ENCODE results near the gene TCF7L2.

The TCF7L2 gene

GRCh38 chr10:112954974-112955581 is 5.0 kb downstream of the TCF7L2 start:
- Histone ChIP-seq H3K27me3 (ENCODE audit: insufficient read depth, low read length) (no peaks in the 10 kb centered on the region), H4K8ac (ENCODE audit: low read depth, low read length) (no peak overlapping the region), H3K4ac (ENCODE audit: low read depth, low read length) (no peak overlapping the region), H3K9me3 (ENCODE audit: insufficient read depth, low read depth, low read length) (no peaks in the 10 kb centered on the region), H2AFZ (ENCODE audit: insufficient read depth, low read length, poor library complexity) (no peak overlapping the region), H2BK12ac (ENCODE audit: low read length) (no peak overlapping the region), H3K18ac (ENCODE audit: low read length) (no peak overlapping the region), H3K79me2 (ENCODE audit: control insufficient read depth, insufficient read depth, low read length, poor library complexity) (peaks cover 39% of the 10 kb centered on the region), H3K23ac (ENCODE audit: low read length) (no peak overlapping the region), H3K9ac (ENCODE audit: low read length) (no peak overlapping the region), H3K4me1 (ENCODE audit: control insufficient read depth in 1 of 2, insufficient read depth in 2 of 2, low read length in 2 of 2) (peaks cover 16 to 21% of the 10 kb centered on the region in 2 experiments), H4K91ac (ENCODE audit: low read depth, low read length) (no peak overlapping the region), H2BK120ac (ENCODE audit: insufficient read depth, low read length, poor library complexity) (no peak overlapping the region), H3K79me1 (ENCODE audit: low read length) (peaks cover 51% of the 10 kb centered on the region), H3K4me2 (ENCODE audit: low read length) (peak overlapping the region; percentile 63), H4K12ac (ENCODE audit: low read depth, low read length) (no peak overlapping the region), H3K14ac (ENCODE audit: low read length) (no peak overlapping the region), H2AK5ac (ENCODE audit: low read length) (no peak overlapping the region), H3K27ac (ENCODE audit: low read depth, low read length) (peak overlapping the region; percentile 71), H2BK5ac (ENCODE audit: low read depth, low read length, poor library complexity) (no peak overlapping the region), H3K4me3 (ENCODE audit: low read depth, low read length) (no peak overlapping the region), H3K36me3 (ENCODE audit: control insufficient read depth in 1 of 2, insufficient read depth in 2 of 2, low read length in 2 of 2) (no peaks in the 10 kb centered on the region)
- whole genome bisulfite sequencing (ENCODE audit: extremely low coverage, insufficient coverage, insufficient read length): no CpG with 5 or more reads among the region's 7 CpGs
- DNase-seq: no peak

- peak overlapping the region; percentile 8 for H2BK5ac ChIP-seq (ENCODE audit: low read depth, low read length, poor library complexity)
- peaks cover 19 to 27% of the 10 kb centered on the region in 2 experiments for H3K4me1 ChIP-seq (ENCODE audit: control insufficient read depth in 1 of 2, insufficient read depth in 2 of 2, low read length in 2 of 2)
- H4K8ac ChIP-seq (ENCODE audit: low read depth, low read length): no peak overlapping the region
- no CpG with 5 or more reads among the region's 12 CpGs for WGBS (ENCODE audit: extremely low coverage, insufficient coverage, insufficient read length)
- H3K4me3 ChIP-seq (ENCODE audit: low read depth, low read length): no peak overlapping the region
- H3K27ac ChIP-seq (ENCODE audit: low read depth, low read length): peak overlapping the region; percentile 71
- no peak overlapping the region for H2AK5ac ChIP-seq (ENCODE audit: low read length)
- H3K18ac ChIP-seq (ENCODE audit: low read length): no peak overlapping the region
- H3K23ac ChIP-seq (ENCODE audit: low read length): no peak overlapping the region
- H2BK12ac ChIP-seq (ENCODE audit: low read length): no peak overlapping the region
- H3K14ac ChIP-seq (ENCODE audit: low read length): no peak overlapping the region
- H3K4me2 ChIP-seq (ENCODE audit: low read length): peak overlapping the region; percentile 63
- peak overlapping the region; percentile 47 for H3K4ac ChIP-seq (ENCODE audit: low read depth, low read length)
- H2AFZ ChIP-seq (ENCODE audit: insufficient read depth, low read length, poor library complexity): no peak overlapping the region
- no peak overlapping the region for H3K9ac ChIP-seq (ENCODE audit: low read length)
- H2BK120ac ChIP-seq (ENCODE audit: insufficient read depth, low read length, poor library complexity): no peak overlapping the region
- H3K36me3 ChIP-seq (ENCODE audit: control insufficient read depth in 1 of 2, insufficient read depth in 2 of 2, low read length in 2 of 2): no peaks in the 10 kb centered on the region
- H3K27me3 ChIP-seq (ENCODE audit: insufficient read depth, low read length): no peaks in the 10 kb centered on the region
- peaks cover 54% of the 10 kb centered on the region for H3K79me1 ChIP-seq (ENCODE audit: low read length)
- H3K9me3 ChIP-seq (ENCODE audit: insufficient read depth, low read depth, low read length): no peaks in the 10 kb centered on the region
- DNase-seq: peak; percentile 74 to 76
- peaks cover 38% of the 10 kb centered on the region for H3K79me2 ChIP-seq (ENCODE audit: control insufficient read depth, insufficient read depth, low read length, poor library complexity)
- no peak overlapping the region for H4K91ac ChIP-seq (ENCODE audit: low read depth, low read length)
- H4K12ac ChIP-seq (ENCODE audit: low read depth, low read length): no peak overlapping the region
These were observed 5.8 kb downstream of the TCF7L2 start for GRCh38 chr10:112955582-112956421.

- peak overlapping the region; percentile 46 for H2BK120ac ChIP-seq (ENCODE audit: insufficient read depth, low read length, poor library complexity)
- H4K91ac ChIP-seq (ENCODE audit: low read depth, low read length): peak overlapping the region; percentile 44
- DNase-seq: peak in 1 of 2 donors; percentile 38
- H3K27ac ChIP-seq (ENCODE audit: low read depth, low read length): peak overlapping the region; percentile 13
- no peaks in the 10 kb centered on the region for H3K27me3 ChIP-seq (ENCODE audit: insufficient read depth, low read length)
- peak overlapping the region; percentile 80 for H2BK5ac ChIP-seq (ENCODE audit: low read depth, low read length, poor library complexity)
- no peak overlapping the region for H2AFZ ChIP-seq (ENCODE audit: insufficient read depth, low read length, poor library complexity)
- H3K18ac ChIP-seq (ENCODE audit: low read length): peak overlapping the region; percentile 64
- H3K4ac ChIP-seq (ENCODE audit: low read depth, low read length): peak overlapping the region; percentile 86
- peaks cover 47% of the 10 kb centered on the region for H3K79me1 ChIP-seq (ENCODE audit: low read length)
- H3K4me3 ChIP-seq (ENCODE audit: low read depth, low read length): no peak overlapping the region
- H3K9ac ChIP-seq (ENCODE audit: low read length): no peak overlapping the region
- no peak overlapping the region for H4K12ac ChIP-seq (ENCODE audit: low read depth, low read length)
- peaks cover 22 to 31% of the 10 kb centered on the region in 2 experiments for H3K4me1 ChIP-seq (ENCODE audit: control insufficient read depth in 1 of 2, insufficient read depth in 2 of 2, low read length in 2 of 2)
- H2AK5ac ChIP-seq (ENCODE audit: low read length): no peak overlapping the region
- no peak overlapping the region for H3K14ac ChIP-seq (ENCODE audit: low read length)
- no peaks in the 10 kb centered on the region for H3K9me3 ChIP-seq (ENCODE audit: insufficient read depth, low read depth, low read length)
- H2BK12ac ChIP-seq (ENCODE audit: low read length): peak overlapping the region; percentile 86
- no peaks in the 10 kb centered on the region for H3K36me3 ChIP-seq (ENCODE audit: control insufficient read depth in 1 of 2, insufficient read depth in 2 of 2, low read length in 2 of 2)
- H3K23ac ChIP-seq (ENCODE audit: low read length): no peak overlapping the region
- peaks cover 30% of the 10 kb centered on the region for H3K79me2 ChIP-seq (ENCODE audit: control insufficient read depth, insufficient read depth, low read length, poor library complexity)
- no CpG with 5 or more reads among the region's 10 CpGs for WGBS (ENCODE audit: extremely low coverage, insufficient coverage, insufficient read length)
- H4K8ac ChIP-seq (ENCODE audit: low read depth, low read length): no peak overlapping the region
- H3K4me2 ChIP-seq (ENCODE audit: low read length): peak overlapping the region; percentile 42
These were observed 6.7 kb downstream of the TCF7L2 start for GRCh38 chr10:112956631-112957350.

GRCh38 chr10:112957640-112958092 is 7.6 kb downstream of the TCF7L2 start:
- H3K4me1 ChIP-seq (ENCODE audit: control insufficient read depth in 1 of 2, insufficient read depth in 2 of 2, low read length in 2 of 2): peaks cover 25 to 32% of the 10 kb centered on the region in 2 experiments
- peak overlapping the region; percentile 68 for H4K91ac ChIP-seq (ENCODE audit: low read depth, low read length)
- H2BK5ac ChIP-seq (ENCODE audit: low read depth, low read length, poor library complexity): peak overlapping the region; percentile 61
- peak overlapping the region; percentile 76 for H3K4ac ChIP-seq (ENCODE audit: low read depth, low read length)
- no peaks in the 10 kb centered on the region for H3K36me3 ChIP-seq (ENCODE audit: control insufficient read depth in 1 of 2, insufficient read depth in 2 of 2, low read length in 2 of 2)
- H3K9me3 ChIP-seq (ENCODE audit: insufficient read depth, low read depth, low read length): no peaks in the 10 kb centered on the region
- H3K18ac ChIP-seq (ENCODE audit: low read length): no peak overlapping the region
- H3K27me3 ChIP-seq (ENCODE audit: insufficient read depth, low read length): no peaks in the 10 kb centered on the region
- peak overlapping the region; percentile 57 for H3K9ac ChIP-seq (ENCODE audit: low read length)
- peaks cover 22% of the 10 kb centered on the region for H3K79me2 ChIP-seq (ENCODE audit: control insufficient read depth, insufficient read depth, low read length, poor library complexity)
- peak overlapping the region; percentile 64 for H3K27ac ChIP-seq (ENCODE audit: low read depth, low read length)
- H2AFZ ChIP-seq (ENCODE audit: insufficient read depth, low read length, poor library complexity): no peak overlapping the region
- no peak overlapping the region for H3K23ac ChIP-seq (ENCODE audit: low read length)
- H3K4me2 ChIP-seq (ENCODE audit: low read length): peak overlapping the region; percentile 35
- H2BK120ac ChIP-seq (ENCODE audit: insufficient read depth, low read length, poor library complexity): peak overlapping the region; percentile 72
- WGBS (ENCODE audit: extremely low coverage, insufficient coverage, insufficient read length): no CpG with 5 or more reads among the region's 4 CpGs
- no peak for DNase-seq
- peaks cover 40% of the 10 kb centered on the region for H3K79me1 ChIP-seq (ENCODE audit: low read length)
- no peak overlapping the region for H2AK5ac ChIP-seq (ENCODE audit: low read length)
- no peak overlapping the region for H3K14ac ChIP-seq (ENCODE audit: low read length)
- no peak overlapping the region for H3K4me3 ChIP-seq (ENCODE audit: low read depth, low read length)
- peak overlapping the region; percentile 92 for H2BK12ac ChIP-seq (ENCODE audit: low read length)
- H4K12ac ChIP-seq (ENCODE audit: low read depth, low read length): no peak overlapping the region
- H4K8ac ChIP-seq (ENCODE audit: low read depth, low read length): peak overlapping the region; percentile 43
